ENCODE data around the gene TOP1. TPM values are rescaled to one million over a fixed set of nuclear protein-coding genes. Genes with fewer than 3 reads are reported as not detected.

The TOP1 gene
- total and polyA plus RNA-seq, 2 donors from 2014 or later, result 23.4 to 49.9 TPM

GRCh38 chr20:41086402-41087324 lies 58.0 kb downstream of the TOP1 start:
- intact Hi-C loops (cut with DNase I), result no loop called here
- Histone ChIP-seq H3K9me3 (ENCODE audit: control insufficient read depth in 2 of 3, insufficient read depth in 1 of 3, low read length in 3 of 3) (no peaks in the 10 kb centered on the region), H3K27me3 (ENCODE audit: control insufficient read depth, insufficient read depth, low read length) (no peaks in the 10 kb centered on the region), H3K4me3 (ENCODE audit: low read length in 3 of 3) (no peak overlapping the region), H3K9ac (ENCODE audit: low read length in 3 of 3) (no peak overlapping the region), H3K4me1 (ENCODE audit: control insufficient read depth in 2 of 3, insufficient read depth in 2 of 3, low read depth in 1 of 3, low read length in 3 of 3) (peaks cover 0 to 2% (median 0%) of the 10 kb centered on the region in 3 donors), H3K27ac (ENCODE audit: low read depth in 2 of 2, low read length in 2 of 2) (no peak overlapping the region), H3K36me3 (ENCODE audit: control insufficient read depth in 2 of 3, insufficient read depth in 3 of 3, low read length in 3 of 3) (peaks cover 11 to 16% (median 12%) of the 10 kb centered on the region in 3 donors)
- FAIRE-seq (no peak), DNase-seq (no peak)
- TF ChIP-seq CTCF (IDR thresholded peaks at IDR 0.05; ENCODE audit: borderline replicate concordance, extremely low read depth, insufficient read depth), result no peak

- H3K9ac ChIP-seq (ENCODE audit: low read length in 3 of 3), result no peak overlapping the region
- FAIRE-seq (no peak), DNase-seq (no peak)
- intact Hi-C loops (cut with DNase I), result no loop called here
- TF ChIP-seq CTCF (IDR thresholded peaks at IDR 0.05; ENCODE audit: borderline replicate concordance, extremely low read depth, insufficient read depth), result no peak
- H3K9me3 ChIP-seq (ENCODE audit: control insufficient read depth in 2 of 3, insufficient read depth in 1 of 3, low read length in 3 of 3), result no peaks in the 10 kb centered on the region
- no peak overlapping the region for H3K4me3 ChIP-seq (ENCODE audit: low read length in 3 of 3)
- peaks cover 10 to 15% (median 13%) of the 10 kb centered on the region in 3 donors for H3K36me3 ChIP-seq (ENCODE audit: control insufficient read depth in 2 of 3, insufficient read depth in 3 of 3, low read length in 3 of 3)
- H3K4me1 ChIP-seq (ENCODE audit: control insufficient read depth in 2 of 3, insufficient read depth in 2 of 3, low read depth in 1 of 3, low read length in 3 of 3), result peaks cover 0 to 2% (median 0%) of the 10 kb centered on the region in 3 donors
- no peaks in the 10 kb centered on the region for H3K27me3 ChIP-seq (ENCODE audit: control insufficient read depth, insufficient read depth, low read length)
- no peak overlapping the region for H3K27ac ChIP-seq (ENCODE audit: low read depth in 2 of 2, low read length in 2 of 2)
Measured at GRCh38 chr20:41087325-41087685, 58.7 kb downstream of the TOP1 start.

GRCh38 chr20:41087777-41088176 lies 59.2 kb downstream of the TOP1 start:
- no peak for FAIRE-seq
- intact Hi-C loops (cut with DNase I), result no loop called here
- H3K4me3 ChIP-seq (ENCODE audit: low read length in 3 of 3), result no peak overlapping the region
- H3K9me3 ChIP-seq (ENCODE audit: control insufficient read depth in 2 of 3, insufficient read depth in 1 of 3, low read length in 3 of 3), result no peaks in the 10 kb centered on the region
- peaks cover 12 to 17% (median 17%) of the 10 kb centered on the region in 3 donors for H3K36me3 ChIP-seq (ENCODE audit: control insufficient read depth in 2 of 3, insufficient read depth in 3 of 3, low read length in 3 of 3)
- H3K27ac ChIP-seq (ENCODE audit: low read depth in 2 of 2, low read length in 2 of 2), result no peak overlapping the region
- H3K9ac ChIP-seq (ENCODE audit: low read length in 3 of 3), result no peak overlapping the region
- H3K27me3 ChIP-seq (ENCODE audit: control insufficient read depth, insufficient read depth, low read length), result no peaks in the 10 kb centered on the region
- peaks cover 0 to 2% (median 0%) of the 10 kb centered on the region in 3 donors for H3K4me1 ChIP-seq (ENCODE audit: control insufficient read depth in 2 of 3, insufficient read depth in 2 of 3, low read depth in 1 of 3, low read length in 3 of 3)
- no peak for TF ChIP-seq CTCF (IDR thresholded peaks at IDR 0.05; ENCODE audit: borderline replicate concordance, extremely low read depth, insufficient read depth)
- no peak for DNase-seq
